NCI-H748 (cell line): Measurements from ENCODE around the gene CDK16.
"Not testable (repeated sequence)": the region's sequence is repeated elsewhere in the genome, so short reads cannot be mapped to it uniquely, and the experiment has no call there.

Experiments used
- DNase-seq: peaks from one replicate; lab custom pipeline; 2025; ENCODE audit not compliant: unreplicated experiment; lab: John Stamatoyannopoulos, UW

The CDK16 gene

DNA sequence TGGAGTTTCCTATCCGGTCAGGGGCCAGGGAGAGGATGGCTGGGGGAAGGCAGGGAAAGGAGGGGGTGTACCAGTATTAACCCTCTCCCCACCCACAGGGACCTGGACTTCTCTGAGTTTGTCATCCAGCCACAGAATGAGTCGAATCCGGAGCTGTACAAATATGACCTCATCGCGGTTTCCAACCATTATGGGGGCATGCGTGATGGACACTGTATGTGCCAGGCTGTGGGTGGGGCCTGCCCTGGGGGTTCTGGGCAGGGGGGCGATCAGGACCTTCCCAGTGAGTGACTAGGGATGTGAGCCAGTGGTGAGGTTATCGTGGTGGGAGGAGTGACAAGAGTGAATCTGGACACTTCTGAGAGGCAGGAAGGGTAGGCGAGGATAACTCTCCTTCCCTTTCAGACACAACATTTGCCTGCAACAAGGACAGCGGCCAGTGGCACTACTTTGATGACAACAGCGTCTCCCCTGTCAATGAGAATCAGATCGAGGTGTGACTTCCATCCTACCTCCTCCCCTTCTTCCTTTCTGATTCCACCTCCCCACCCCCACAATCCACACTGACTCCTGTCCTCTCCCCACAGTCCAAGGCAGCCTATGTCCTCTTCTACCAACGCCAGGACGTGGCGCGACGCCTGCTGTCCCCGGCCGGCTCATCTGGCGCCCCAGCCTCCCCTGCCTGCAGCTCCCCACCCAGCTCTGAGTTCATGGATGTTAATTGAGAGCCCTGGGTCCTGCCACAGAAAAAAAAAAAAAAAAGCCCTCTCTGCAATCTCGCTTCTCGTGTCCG, 28.9 kb downstream of the CDK16 start:
- DNase-seq = no peak

DNA sequence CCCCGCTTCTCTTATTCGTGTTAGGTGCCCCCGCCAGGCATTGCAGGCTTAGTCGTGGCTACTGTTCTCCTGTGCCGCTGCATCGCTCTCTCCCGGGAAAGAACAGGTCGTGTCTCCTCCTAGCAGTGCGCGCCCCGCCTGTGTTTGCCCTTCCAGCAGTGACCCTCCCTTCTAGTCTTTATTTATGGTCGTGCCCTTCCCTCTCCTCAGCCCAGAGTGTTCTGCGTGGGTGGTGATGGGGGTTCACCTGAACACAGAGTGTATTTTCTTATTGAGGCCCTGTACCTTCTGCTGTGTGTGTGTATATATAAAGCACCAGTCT, 29.5 kb downstream of the CDK16 start:
- no peak for DNase-seq

DNA sequence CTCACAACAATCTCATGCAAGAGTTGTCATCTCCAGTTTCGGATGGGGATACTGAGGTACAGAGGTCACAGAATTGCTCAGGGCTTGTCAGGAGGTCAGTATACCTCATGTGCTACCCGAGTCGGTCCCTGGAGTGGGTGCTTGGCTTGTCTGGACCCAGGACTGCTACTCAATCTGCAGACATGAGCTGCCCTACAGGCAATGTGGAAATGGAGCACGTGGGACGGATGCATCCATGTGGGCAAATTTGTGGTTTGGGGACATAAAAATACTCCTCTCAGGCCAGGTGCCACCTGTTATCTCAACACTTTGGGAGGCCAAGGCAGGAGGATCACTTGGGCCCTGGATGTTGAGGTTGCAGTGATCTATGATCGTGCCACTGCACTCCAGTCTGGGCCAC, 30.1 kb downstream of the CDK16 start:
- no peak for DNase-seq

DNA sequence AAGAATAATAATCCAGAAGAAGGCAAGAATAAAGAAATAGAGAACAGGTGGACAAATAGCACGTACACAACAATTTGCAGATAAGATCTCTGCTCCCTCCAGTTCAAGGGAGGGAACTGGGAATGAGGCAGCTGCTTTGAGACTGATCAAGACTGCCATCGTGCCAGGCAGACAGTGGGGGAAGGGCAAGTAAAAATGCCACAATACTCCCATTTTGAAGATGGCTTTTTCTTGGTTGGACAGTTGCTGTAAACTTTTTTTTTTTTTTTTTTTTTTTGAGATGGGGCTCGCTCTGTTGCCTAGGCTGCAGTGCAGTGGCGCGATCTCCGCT, 31.5 kb downstream of the CDK16 start:
- no peak for DNase-seq

DNA sequence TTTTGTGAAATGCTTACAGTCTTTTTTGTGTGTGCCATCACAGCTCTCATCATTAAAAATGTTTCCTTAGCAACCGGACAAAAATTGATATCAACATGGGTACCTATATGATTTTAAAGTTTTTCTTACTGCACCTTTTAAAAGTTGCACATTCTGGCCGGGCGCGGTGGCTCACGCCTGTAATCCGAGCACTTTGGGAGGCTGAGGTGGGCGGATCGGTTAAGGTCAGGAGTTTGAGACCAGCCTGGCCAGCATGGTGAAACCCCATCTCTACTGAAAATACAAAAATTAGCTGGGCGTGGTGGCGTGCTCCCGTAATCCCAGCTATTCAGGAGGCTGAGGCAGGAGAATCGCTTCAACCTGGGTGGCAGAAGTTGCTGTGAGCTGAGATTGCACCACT, 39.1 kb downstream of the CDK16 start:
- not testable (repeated sequence) for DNase-seq

DNA sequence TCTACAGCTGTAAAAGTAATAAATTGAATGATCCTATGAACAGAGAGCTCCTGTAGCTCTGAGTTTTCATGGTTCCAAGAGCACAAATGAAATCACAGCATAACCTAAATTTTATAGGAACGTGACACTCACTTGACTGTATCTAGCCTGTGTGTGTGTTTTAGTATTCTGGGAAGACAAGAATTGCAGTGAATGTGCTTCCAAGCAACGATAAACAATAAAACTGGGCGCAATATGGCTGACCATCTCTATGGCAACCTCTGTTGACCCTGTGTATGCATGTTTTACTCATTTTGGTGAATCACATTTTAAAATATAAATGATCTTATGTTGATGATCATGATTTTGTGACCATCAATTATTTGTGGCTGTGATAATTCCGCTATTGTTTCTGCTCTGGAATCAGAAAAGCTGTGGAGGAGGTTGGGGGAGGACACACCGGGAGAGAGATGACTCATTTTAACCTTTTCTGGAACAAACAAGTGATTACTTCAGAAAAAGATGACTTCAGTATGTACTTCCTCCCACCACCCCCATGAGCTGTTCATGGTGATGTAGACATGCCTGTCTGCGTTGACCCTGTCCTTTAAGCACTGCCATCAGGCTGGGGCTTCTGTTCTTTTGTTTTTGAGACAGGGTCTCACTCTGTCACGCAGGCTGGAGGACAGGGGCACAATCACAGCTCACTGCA, 46.1 kb downstream of the CDK16 start:
- no peak for DNase-seq

DNA sequence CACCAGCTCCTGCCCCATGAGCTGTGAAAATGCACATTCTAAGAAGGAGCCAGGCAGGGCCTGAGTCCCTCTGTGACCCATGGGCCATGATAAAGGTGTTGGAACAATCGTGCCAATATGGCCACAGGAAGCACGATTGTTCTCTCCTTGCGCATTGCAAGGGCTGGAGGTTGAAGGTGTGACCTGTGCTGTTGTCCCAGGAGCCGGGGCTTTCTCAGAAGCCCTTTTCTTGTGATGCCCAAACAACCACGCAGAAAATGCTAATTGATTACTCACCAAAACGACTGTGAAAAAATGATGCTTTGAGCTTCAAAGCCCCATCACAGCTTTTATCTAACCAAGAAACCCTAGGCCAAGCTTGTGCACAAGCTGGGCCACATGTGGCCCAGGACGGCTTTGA, 48.2 kb downstream of the CDK16 start:
- DNase-seq = no peak

DNA sequence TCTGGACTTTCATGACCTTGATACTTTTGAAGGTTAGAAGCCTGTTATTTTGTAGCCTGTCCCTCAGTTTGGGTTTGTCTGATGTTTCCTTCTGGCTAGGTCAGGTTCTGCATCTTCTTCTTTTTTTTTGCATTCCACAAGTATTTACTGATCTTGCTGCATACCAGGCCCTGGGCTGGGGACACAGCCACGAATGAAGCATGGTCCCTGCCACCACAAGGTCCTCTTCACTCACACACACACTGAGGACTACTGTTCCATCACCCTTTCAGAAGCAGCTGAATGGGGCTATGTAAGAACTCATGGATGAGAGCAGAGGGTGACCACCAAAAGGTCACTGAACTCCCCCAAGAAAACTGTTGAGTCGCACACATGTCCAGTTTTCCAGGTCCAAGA, 53.5 kb downstream of the CDK16 start:
- DNase-seq = no peak

DNA sequence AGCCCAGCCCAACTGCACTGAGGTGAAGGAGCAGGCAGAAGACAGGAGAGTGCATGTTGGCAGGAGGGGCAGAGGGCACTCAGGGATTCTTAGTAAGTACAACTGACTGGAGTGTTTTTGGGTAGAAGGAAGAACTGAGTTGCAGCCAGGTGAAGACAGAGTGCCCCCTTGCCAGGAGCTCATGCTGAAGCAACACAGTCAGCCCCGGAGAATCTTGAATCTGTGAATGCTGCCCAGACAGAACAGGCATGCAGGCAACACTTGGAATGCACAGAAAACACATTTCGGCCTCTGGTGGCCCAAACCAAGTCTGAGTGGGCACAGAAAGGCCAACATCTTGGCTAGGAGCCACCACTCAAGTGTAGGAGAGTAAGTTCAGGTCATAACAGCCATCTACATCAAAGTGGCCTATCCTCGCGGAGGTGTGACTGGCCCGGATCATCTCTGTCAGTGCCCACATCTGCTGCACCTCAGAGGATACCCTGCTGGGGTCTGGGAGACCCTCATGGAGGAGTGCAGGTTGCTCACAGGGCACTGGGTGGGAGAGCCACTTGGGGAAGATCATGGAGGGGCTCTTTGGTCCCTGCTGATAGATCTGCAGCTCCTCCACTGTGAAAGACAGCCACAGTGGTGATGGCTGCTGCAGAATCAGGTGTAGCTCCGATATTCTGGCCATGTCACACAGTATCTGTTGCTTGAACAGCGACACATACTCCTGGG, 54.7 kb downstream of the CDK16 start:
- no peak for DNase-seq

DNA sequence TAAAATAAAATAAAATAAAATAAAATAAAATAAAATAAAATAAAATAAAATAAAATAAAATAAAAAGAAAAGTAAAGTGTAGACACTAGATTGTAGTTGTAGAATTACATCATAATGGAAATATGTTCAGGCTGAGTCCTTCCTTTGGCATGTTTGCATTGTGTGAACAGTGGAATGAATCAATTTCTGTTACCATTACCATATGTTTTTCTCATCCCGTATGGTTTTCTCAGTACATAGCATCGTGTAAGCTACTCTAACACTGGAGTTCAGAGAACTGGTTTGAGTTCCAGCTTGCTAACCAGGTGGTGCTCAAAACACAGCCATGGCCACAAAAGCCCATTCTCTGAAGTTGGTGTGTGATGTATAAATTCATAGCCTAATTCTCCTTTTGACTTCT, 60.2 kb downstream of the CDK16 start:
- no peak for DNase-seq
